Subcutaneous adipose tissue (tissue), 4 donors: Measurements from ENCODE around the gene ZNF768. TPM values are rescaled to one million over a fixed set of nuclear protein-coding genes. Genes with fewer than 3 reads are reported as not detected.

Source experiments
- total RNA-seq, 4 donors: library from RNA; depleted of rRNA; stranded (reverse); fragments of >200 nt; gene quantifications; one replicate each; pipeline ENCODE4 v1.1.0, GENCODE V29; 2016
- TF ChIP-seq, protein P1 (sequence below): fragments of 450-650 bp; IDR thresholded peaks from one replicate; pipeline ENCODE4 v1.5.1; 2016; ENCODE audit warnings: low read depth, mild to moderate bottlenecking, control low read depth, antibody characterized with exemption, moderate library complexity

Gene ZNF768
- total RNA-seq, 4 donors from 2014 or later, result 11.7 to 43.9 (median 19.2) TPM

DNA sequence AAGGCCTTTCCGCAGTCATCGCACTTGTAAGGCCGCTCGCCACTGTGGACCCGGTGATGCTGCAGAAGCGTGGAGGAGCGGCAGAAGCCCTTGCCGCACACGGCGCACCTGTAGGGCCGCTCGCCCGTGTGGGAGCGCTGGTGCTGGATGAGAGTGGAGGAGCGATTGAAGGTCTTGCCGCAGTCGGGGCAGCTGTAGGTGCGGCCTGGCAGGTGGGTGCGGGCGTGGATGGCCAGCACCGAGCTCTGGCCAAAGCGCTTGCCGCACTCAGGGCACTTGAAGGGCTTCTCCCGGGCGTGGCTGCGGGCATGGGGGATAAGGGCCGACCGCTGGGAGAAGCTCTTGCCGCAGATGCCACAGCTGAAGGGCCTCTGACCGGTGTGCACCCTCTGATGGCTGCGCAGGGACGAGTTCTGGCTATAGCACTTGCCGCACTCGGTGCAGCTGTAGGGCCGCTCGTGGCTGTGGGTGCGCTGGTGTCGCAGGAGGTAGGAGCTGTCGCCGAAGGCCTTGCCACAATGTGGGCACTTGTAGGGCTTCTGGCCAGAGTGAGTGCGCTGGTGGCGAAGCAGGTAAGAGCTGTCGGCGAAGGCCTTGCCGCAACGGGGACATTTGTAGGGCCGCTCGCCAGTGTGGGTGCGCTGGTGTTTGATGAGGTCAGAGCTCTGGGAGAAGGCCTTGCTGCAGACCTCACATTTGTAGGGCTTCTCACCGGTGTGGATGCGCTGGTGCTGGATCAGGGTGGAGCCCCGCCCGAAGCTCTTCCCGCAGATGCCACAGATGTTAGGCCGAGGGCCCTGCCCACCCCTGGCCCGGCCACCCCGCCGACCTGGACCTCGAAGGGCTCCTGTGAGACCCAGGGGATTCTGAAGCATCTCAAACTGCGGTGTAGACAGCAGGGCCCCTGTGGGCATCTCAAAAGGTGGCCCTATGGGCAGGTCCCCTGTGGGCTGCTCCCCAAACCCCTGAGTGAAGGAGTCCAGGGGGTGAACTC, 1.5 kb downstream of the ZNF768 start:
- TF ChIP-seq, protein P1, sequence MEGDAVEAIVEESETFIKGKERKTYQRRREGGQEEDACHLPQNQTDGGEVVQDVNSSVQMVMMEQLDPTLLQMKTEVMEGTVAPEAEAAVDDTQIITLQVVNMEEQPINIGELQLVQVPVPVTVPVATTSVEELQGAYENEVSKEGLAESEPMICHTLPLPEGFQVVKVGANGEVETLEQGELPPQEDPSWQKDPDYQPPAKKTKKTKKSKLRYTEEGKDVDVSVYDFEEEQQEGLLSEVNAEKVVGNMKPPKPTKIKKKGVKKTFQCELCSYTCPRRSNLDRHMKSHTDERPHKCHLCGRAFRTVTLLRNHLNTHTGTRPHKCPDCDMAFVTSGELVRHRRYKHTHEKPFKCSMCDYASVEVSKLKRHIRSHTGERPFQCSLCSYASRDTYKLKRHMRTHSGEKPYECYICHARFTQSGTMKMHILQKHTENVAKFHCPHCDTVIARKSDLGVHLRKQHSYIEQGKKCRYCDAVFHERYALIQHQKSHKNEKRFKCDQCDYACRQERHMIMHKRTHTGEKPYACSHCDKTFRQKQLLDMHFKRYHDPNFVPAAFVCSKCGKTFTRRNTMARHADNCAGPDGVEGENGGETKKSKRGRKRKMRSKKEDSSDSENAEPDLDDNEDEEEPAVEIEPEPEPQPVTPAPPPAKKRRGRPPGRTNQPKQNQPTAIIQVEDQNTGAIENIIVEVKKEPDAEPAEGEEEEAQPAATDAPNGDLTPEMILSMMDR, result no peak

DNA sequence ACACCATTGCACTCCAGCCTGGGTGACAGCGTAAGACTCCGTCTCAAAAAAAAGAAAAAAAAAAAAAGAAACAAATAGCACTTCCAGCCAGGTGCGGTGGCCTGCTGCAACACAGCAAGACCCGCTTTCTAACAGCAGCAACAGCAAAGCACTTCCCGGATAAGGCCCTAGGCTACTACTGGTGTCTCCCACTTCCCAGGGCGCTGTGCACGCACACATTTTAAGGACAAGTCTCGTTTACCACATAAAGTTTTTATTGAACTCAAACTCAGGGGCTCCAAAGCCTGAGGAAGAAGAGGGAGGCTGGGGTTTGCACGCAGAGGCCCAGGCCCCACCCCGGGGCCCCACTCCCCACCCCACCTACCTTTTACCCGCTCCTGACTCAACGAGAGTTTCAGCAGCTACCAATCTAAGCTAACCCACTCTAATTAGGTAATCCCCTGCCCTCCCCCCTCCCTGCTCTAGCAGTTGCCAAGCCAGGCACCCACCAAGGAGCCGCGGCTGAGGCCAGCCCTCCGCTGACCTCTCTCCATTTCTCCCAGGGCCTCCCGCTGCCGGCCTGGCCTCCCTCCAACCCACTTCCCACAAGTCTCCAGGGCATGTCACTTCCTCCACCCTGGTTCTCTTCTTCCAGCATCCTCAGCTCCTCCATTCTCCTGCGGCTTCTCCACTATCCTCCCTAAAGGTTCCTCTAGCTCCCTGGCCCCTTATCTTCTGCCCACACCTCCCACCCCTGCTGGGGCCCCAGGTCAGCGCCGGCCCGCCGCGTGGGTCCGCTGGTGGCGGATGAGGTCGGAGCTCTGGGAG, 2.4 kb downstream of the ZNF768 start:
- TF ChIP-seq, protein P1, result no peak

DNA sequence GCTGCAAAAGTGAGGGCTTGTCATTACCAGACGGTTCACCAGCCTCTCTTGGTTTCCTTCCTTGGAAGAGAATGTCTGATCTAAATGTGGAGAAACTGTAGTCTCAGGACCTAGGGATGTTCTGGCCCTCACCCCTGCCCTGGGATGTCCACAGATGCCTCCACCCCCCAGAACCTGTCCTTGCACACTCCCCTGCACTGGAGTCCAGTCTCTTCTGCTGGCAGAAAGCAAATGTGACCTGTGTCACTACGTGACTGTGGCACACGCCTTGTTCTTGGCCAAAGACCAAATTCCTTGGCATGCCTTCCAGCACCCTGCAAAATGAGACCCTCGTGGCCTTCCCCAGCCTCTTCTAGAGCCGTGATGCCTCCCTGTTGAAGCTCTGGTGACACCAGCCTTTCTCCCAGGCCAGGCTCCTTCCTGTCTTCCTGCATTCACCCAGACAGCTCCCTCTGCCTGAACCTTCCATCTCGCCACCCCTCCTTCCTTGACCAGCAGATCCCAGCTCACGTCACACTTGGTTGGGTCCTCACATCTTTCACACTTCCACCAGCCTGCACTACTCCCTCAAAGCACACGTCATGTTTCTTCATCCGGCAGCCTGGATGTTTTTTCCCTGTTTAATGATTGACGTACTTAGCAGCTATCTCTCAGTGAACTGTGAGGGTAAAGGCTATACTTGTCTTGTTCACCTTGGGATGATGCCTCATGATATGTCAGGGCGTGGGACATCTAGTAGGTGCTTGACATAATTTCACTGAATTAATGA, 4.3 kb downstream of the ZNF768 start:
- TF ChIP-seq, protein P1, result no peak

DNA sequence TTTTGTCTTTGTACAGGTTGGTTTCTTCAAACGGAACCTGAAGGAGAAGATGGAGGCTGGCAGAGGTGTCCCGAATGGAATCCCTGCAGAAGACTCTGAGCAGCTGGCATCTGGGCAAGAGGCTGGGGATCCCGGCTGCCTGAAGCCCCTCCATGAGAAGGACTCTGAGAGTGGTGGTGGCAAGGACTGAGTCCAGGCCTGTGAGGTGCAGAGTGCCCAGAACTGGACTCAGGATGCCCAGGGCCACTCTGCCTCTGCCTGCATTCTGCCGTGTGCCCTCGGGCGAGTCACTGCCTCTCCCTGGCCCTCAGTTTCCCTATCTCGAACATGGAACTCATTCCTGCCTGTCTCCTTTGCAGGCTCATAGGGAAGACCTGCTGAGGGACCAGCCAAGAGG, 4.9 kb downstream of the ZNF768 start:
- TF ChIP-seq, protein P1, result no peak

DNA sequence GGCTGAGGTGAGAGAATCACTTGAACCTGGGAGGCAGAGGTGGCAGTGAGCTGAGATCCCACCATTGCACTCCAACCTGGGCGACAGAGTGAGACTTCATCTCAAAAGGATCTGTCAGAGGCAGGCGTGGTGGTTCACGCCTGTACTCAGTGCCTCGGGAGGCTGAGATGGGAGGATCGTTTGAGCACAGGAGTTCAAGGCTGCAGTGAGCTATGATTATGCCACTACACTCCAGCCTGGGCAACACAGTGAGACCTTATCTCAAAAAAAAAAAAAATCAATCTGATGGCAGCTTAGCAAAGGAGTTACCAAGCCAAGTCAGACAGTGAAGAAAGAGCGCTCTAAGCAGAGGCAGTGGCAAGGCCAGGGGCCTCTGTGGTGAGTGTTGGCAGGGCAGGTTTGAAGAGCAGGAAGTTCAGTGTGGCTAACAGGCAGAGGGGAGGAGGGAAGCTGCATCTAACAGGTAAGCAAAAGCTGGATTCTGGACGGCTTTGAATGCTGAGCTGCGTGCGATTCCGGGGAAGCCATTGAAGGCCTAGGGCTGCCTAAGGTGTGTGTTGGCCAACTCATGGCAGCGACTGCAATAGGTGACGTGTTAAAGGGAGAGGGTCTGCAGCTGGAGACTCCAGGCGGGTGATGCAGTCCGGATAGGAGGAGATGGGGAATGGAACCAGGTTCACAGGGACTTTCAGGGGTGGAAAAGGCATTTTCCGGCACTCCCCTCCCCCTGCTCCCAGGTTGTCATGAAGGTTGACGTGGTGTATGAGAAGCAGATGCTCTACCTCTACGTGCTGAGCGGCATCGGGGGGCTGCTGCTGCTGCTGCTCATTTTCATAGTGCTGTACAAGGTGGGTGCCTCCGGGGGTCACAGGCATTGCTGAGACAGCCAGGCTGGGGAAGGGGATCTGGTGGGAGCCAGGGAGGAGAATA, 7.0 kb downstream of the ZNF768 start:
- TF ChIP-seq, protein P1, result no peak

DNA sequence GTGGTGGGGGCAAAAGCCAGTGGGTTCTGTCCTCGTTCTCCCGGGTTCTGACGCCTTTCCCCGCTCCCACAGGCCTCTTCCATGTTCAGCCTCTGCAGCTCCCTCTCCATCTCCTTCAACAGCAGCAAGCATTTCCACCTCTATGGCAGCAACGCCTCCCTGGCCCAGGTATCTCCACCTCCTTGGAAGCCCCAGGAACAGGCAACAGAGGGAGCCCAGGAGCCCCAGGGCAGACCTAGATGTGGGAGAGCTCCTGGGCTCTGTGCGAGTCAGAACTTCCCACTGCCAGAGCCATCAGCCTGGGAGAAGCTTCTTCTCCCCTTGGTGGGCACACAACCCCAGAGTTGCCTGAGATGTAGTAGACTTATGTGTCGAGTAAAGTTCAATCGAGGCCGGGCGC, 7.8 kb downstream of the ZNF768 start:
- TF ChIP-seq, protein P1, result no peak
